Stimulated activated naive CD8-positive, alpha-beta T cell treated with anti-CD3 and anti-CD28 coated beads, Interleukin-15, amount 100 ng/mL, for 72 hours (primary cell): ENCODE measurements around the gene CARNS1.
A peak's percentile ranks its signal among the peaks of the same experiment; 100 is the strongest.

Experiments
- ATAC-seq: fragments of 150-1000 bp; cut with Tn5 transposase; 2 replicates; pipeline ENCODE4 v1.10.0; 2021; ENCODE audit warnings: mild to moderate bottlenecking, moderate library complexity
- DNase-seq, 2 donors: peaks; one replicate each; pipeline ENCODE4 v3.0.0; 2021 to 2022
- H3K27ac Mint-ChIP-seq, 2 donors: one replicate each; pipeline ENCODE4 v1.8.0; 2022; ENCODE audit warnings: mild to moderate bottlenecking in 2 of 2, mixed read lengths in 2 of 2, moderate library complexity in 2 of 2
- H3K27me3 Mint-ChIP-seq: one replicate; pipeline ENCODE4 v1.8.0; 2022; ENCODE audit warnings: mixed read lengths
- H3K4me1 Mint-ChIP-seq: one replicate; pipeline ENCODE4 v1.8.0; 2022; ENCODE audit warnings: mild to moderate bottlenecking, mixed read lengths
- H3K4me3 Mint-ChIP-seq, 2 donors: one replicate each; pipeline ENCODE4 v1.8.0; 2022; ENCODE audit warnings: mild to moderate bottlenecking in 2 of 2, mixed read lengths in 2 of 2, moderate library complexity in 1 of 2
- H3K9me3 Mint-ChIP-seq, 2 donors: one replicate each; pipeline ENCODE4 v1.8.0; 2022; ENCODE audit warnings: mixed read lengths in 2 of 2

Gene CARNS1

GRCh38 chr11:67415501-67416304, at the start of gene CARNS1:
Gene CARNS1 (plus strand): TSS chr11:67415678. CDS start chr11:67416200, 522 bp downstream.
- Mint-ChIP-seq H3K27ac (peak within 1 kb of the TSS; percentile 87 to 88), H3K27me3 (no peaks in the 10 kb centered on the region), H3K4me3 (peak within 1 kb of the TSS; percentile 84 to 87), H3K9me3 (no peaks in the 10 kb centered on the region), H3K4me1 (peaks cover 81% of the 10 kb centered on the region)
- DNase-seq (peak in 1 of 2 donors; percentile 29), ATAC-seq (no peak)

GRCh38 chr11:67365736-67366444, 49.6 kb upstream of the CARNS1 start:
- Mint-ChIP-seq H3K4me1 (peaks cover 62% of the 10 kb centered on the region), H3K27me3 (peaks cover 16% of the 10 kb centered on the region), H3K27ac (no peak overlapping the region)

GRCh38 chr11:67366546-67366945, 48.9 kb upstream of the CARNS1 start:
- no peak for DNase-seq
- Mint-ChIP-seq H3K4me3 (no peak overlapping the region), H3K9me3 (no peaks in the 10 kb centered on the region), H3K27ac (no peak overlapping the region), H3K4me1 (peaks cover 69% of the 10 kb centered on the region), H3K27me3 (peaks cover 22% of the 10 kb centered on the region)
- no peak for ATAC-seq

More at GRCh38 chr11:67365736-67366444, 49.6 kb upstream of the CARNS1 start:
- DNase-seq (no peak), ATAC-seq (no peak)
- H3K4me3 Mint-ChIP-seq, result no peak overlapping the region
- H3K9me3 Mint-ChIP-seq, result no peaks in the 10 kb centered on the region

GRCh38 chr11:67366961-67367760, 48.3 kb upstream of the CARNS1 start:
- no peak overlapping the region for H3K27ac Mint-ChIP-seq
- ATAC-seq, result peak; percentile 11
- peaks cover 29% of the 10 kb centered on the region for H3K27me3 Mint-ChIP-seq
- DNase-seq, result no peak
- peaks cover 75% of the 10 kb centered on the region for H3K4me1 Mint-ChIP-seq
- H3K9me3 Mint-ChIP-seq, result no peaks in the 10 kb centered on the region
- no peak overlapping the region for H3K4me3 Mint-ChIP-seq

GRCh38 chr11:67367761-67368227, 47.7 kb upstream of the CARNS1 start:
- ATAC-seq (no peak), DNase-seq (no peak)
- Mint-ChIP-seq H3K9me3 (no peaks in the 10 kb centered on the region), H3K4me3 (no peak overlapping the region), H3K4me1 (peaks cover 75% of the 10 kb centered on the region), H3K27ac (no peak overlapping the region), H3K27me3 (peaks cover 29% of the 10 kb centered on the region)

GRCh38 chr11:67368621-67369020, 46.9 kb upstream of the CARNS1 start:
- Mint-ChIP-seq H3K4me3 (no peak overlapping the region), H3K27ac (no peak overlapping the region), H3K9me3 (no peaks in the 10 kb centered on the region), H3K4me1 (peaks cover 76% of the 10 kb centered on the region), H3K27me3 (peaks cover 31% of the 10 kb centered on the region)
- peak in 1 of 2 donors; percentile 71 for DNase-seq
- peak; percentile 84 for ATAC-seq

GRCh38 chr11:67369275-67369674, 46.2 kb upstream of the CARNS1 start:
- Mint-ChIP-seq H3K4me1 (peaks cover 76% of the 10 kb centered on the region), H3K9me3 (no peaks in the 10 kb centered on the region), H3K27me3 (peaks cover 38% of the 10 kb centered on the region)

GRCh38 chr11:67369801-67370284, 45.6 kb upstream of the CARNS1 start:
- DNase-seq, result no peak
- Mint-ChIP-seq H3K4me3 (no peak overlapping the region), H3K27me3 (peaks cover 43% of the 10 kb centered on the region), H3K9me3 (no peaks in the 10 kb centered on the region), H3K4me1 (peaks cover 76% of the 10 kb centered on the region), H3K27ac (no peak overlapping the region)
- ATAC-seq, result no peak

More at GRCh38 chr11:67369275-67369674, 46.2 kb upstream of the CARNS1 start:
- H3K27ac Mint-ChIP-seq, result no peak overlapping the region
- no peak for DNase-seq
- no peak for ATAC-seq
- H3K4me3 Mint-ChIP-seq, result no peak overlapping the region

GRCh38 chr11:67370351-67371076, 45.0 kb upstream of the CARNS1 start:
- peaks cover 49% of the 10 kb centered on the region for H3K27me3 Mint-ChIP-seq
- no peak overlapping the region for H3K4me3 Mint-ChIP-seq
- ATAC-seq (no peak), DNase-seq (no peak)
- H3K4me1 Mint-ChIP-seq, result peaks cover 76% of the 10 kb centered on the region
- no peaks in the 10 kb centered on the region for H3K9me3 Mint-ChIP-seq
- no peak overlapping the region for H3K27ac Mint-ChIP-seq

- Mint-ChIP-seq H3K27me3 (peaks cover 58% of the 10 kb centered on the region), H3K4me1 (peaks cover 74% of the 10 kb centered on the region)
- no peak for DNase-seq
Observed at GRCh38 chr11:67371189-67371910, 44.1 kb upstream of the CARNS1 start.

GRCh38 chr11:67371911-67372320, 43.6 kb upstream of the CARNS1 start:
- ATAC-seq (no peak), DNase-seq (no peak)
- H3K9me3 Mint-ChIP-seq, result no peaks in the 10 kb centered on the region
- no peak overlapping the region for H3K27ac Mint-ChIP-seq
- peaks cover 60% of the 10 kb centered on the region for H3K27me3 Mint-ChIP-seq
- H3K4me3 Mint-ChIP-seq, result peak overlapping the region; percentile 46 to 75
- H3K4me1 Mint-ChIP-seq, result peaks cover 69% of the 10 kb centered on the region

More at GRCh38 chr11:67371189-67371910, 44.1 kb upstream of the CARNS1 start:
- no peak for ATAC-seq
- Mint-ChIP-seq H3K27ac (no peak overlapping the region), H3K9me3 (no peaks in the 10 kb centered on the region), H3K4me3 (peak overlapping the region; percentile 46 to 75)

GRCh38 chr11:67372321-67372992, 43.0 kb upstream of the CARNS1 start:
- no peak for DNase-seq
- H3K27me3 Mint-ChIP-seq, result peaks cover 60% of the 10 kb centered on the region

GRCh38 chr11:67372993-67373647, 42.4 kb upstream of the CARNS1 start, which contains the start of gene CLCF1:
Gene CLCF1 (minus strand): TSS chr11:67373598. CDS start chr11:67373539, 59 bp downstream.
- no peak for DNase-seq
- H3K4me3 Mint-ChIP-seq, result peak within 1 kb of the TSS; percentile 88 to 89
- peaks cover 60% of the 10 kb centered on the region for H3K27me3 Mint-ChIP-seq
- H3K27ac Mint-ChIP-seq, result peak within 1 kb of the TSS in 1 of 2 donors; percentile 89
- H3K4me1 Mint-ChIP-seq, result peaks cover 63% of the 10 kb centered on the region
- H3K9me3 Mint-ChIP-seq, result no peaks in the 10 kb centered on the region
- ATAC-seq, result peak; percentile 20

More at GRCh38 chr11:67372321-67372992, 43.0 kb upstream of the CARNS1 start:
- ATAC-seq, result no peak
- no peaks in the 10 kb centered on the region for H3K9me3 Mint-ChIP-seq
- peaks cover 69% of the 10 kb centered on the region for H3K4me1 Mint-ChIP-seq
- H3K4me3 Mint-ChIP-seq, result peak overlapping the region; percentile 46 to 75
- H3K27ac Mint-ChIP-seq, result no peak overlapping the region
